Lower lobe of right lung (tissue), 2 donors: ENCODE measurements around the gene ADAM12. TPM values are rescaled to one million over a fixed set of nuclear protein-coding genes. Genes with fewer than 3 reads are reported as not detected.

ENCODE experiments used
- ATAC-seq, 2 donors: fragments of 200-7000 bp; cut with Tn5 transposase; one replicate each; pipeline ENCODE4 v1.9.1; 2020 to 2022; ENCODE audit warnings: mild to moderate bottlenecking in 2 of 2, moderate library complexity in 2 of 2
- DNase-seq: peaks from one replicate; pipeline ENCODE4 v3.0.0-alpha.2; 2020
- H3K27ac ChIP-seq: fragments of 200-600 bp; one replicate; pipeline ENCODE4 v1.8.0; 2022
- H3K27me3 ChIP-seq: fragments of 200-600 bp; one replicate; pipeline ENCODE4 v1.8.0; 2022; ENCODE audit warnings: low read depth
- H3K36me3 ChIP-seq: fragments of 200-600 bp; one replicate; pipeline ENCODE4 v1.8.0; 2022; ENCODE audit warnings: mild to moderate bottlenecking
- H3K4me1 ChIP-seq: fragments of 200-600 bp; one replicate; pipeline ENCODE4 v1.8.0; 2022
- H3K4me3 ChIP-seq: fragments of 200-600 bp; one replicate; pipeline ENCODE4 v1.8.0; 2022; ENCODE audit warnings: mild to moderate bottlenecking
- H3K9me3 ChIP-seq: fragments of 200-600 bp; one replicate; pipeline ENCODE4 v1.8.0; 2022
- intact Hi-C: fragments of 100-400 bp; cut with DNase I; formaldehyde crosslinking; loops from one replicate; pipeline ENCODE4 v1.11.0; 2022
- total RNA-seq: library from RNA; stranded (reverse); fragmentation: NEBNext Ultra II Directional; extraction: Animal tissue kit (Norgen Biotek cat#: 25700); gene quantifications from one replicate; pipeline ENCODE4 v1.2.1, GENCODE V29; 2021
- TF ChIP-seq, protein P1 (sequence below): fragments of 200-600 bp; IDR thresholded peaks from one replicate; pipeline ENCODE4 v1.8.0; 2022; ENCODE audit warnings: antibody characterized with exemption, mild to moderate bottlenecking
- donor health status: DM: no; HTN: yes; CAD: no; lungs with severe emphysema.

The ADAM12 gene
- total RNA-seq, 1 donor from 2014 or later: 0.92 TPM

GRCh38 chr10:126128581-126128980 lies 259.7 kb downstream of the ADAM12 start:
- intact Hi-C loops: no loop called here
- Histone ChIP-seq H3K36me3 (no peaks in the 10 kb centered on the region), H3K4me3 (no peak overlapping the region), H3K27me3 (no peaks in the 10 kb centered on the region), H3K27ac (no peak overlapping the region), H3K4me1 (no peaks in the 10 kb centered on the region), H3K9me3 (no peaks in the 10 kb centered on the region)
- no peak for ATAC-seq
- no peak for DNase-seq
- TF ChIP-seq, protein P1, sequence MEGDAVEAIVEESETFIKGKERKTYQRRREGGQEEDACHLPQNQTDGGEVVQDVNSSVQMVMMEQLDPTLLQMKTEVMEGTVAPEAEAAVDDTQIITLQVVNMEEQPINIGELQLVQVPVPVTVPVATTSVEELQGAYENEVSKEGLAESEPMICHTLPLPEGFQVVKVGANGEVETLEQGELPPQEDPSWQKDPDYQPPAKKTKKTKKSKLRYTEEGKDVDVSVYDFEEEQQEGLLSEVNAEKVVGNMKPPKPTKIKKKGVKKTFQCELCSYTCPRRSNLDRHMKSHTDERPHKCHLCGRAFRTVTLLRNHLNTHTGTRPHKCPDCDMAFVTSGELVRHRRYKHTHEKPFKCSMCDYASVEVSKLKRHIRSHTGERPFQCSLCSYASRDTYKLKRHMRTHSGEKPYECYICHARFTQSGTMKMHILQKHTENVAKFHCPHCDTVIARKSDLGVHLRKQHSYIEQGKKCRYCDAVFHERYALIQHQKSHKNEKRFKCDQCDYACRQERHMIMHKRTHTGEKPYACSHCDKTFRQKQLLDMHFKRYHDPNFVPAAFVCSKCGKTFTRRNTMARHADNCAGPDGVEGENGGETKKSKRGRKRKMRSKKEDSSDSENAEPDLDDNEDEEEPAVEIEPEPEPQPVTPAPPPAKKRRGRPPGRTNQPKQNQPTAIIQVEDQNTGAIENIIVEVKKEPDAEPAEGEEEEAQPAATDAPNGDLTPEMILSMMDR: no peak

DNA sequence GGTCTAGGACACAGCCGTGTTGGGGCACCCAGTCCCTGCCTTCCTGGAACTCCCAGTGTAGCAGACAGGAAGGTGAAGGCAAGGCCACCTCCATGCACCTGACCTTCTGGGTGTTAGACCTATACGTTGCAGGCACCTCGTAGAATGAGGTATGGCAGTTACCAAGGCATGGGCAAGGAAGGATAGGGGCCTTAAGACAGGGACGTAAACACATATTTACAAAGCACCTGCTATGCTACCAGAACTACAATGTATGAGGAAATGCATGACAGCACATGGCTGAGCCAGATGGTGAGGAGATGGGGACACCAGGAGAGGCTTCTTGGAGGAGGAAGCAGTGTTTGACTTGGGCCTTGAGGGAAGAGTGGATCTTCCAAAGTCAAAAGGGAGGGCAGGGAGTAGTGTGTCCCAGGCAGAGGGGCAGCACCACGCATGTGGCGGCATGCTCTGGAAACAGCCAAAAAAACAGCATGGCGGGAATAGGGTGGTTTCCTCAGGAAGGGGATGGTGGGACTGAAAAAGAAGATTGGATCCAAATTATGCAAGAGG lies 260.7 kb downstream of the ADAM12 start:
- DNase-seq (no peak), ATAC-seq (no peak)
- Histone ChIP-seq H3K36me3 (no peaks in the 10 kb centered on the region), H3K4me1 (no peaks in the 10 kb centered on the region), H3K9me3 (no peaks in the 10 kb centered on the region), H3K27me3 (no peaks in the 10 kb centered on the region), H3K27ac (no peak overlapping the region), H3K4me3 (no peak overlapping the region)
- TF ChIP-seq, protein P1: no peak
- intact Hi-C loops: no loop called here

GRCh38 chr10:126126866-126127265 lies 261.4 kb downstream of the ADAM12 start:
- H3K9me3 ChIP-seq: no peaks in the 10 kb centered on the region
- no peaks in the 10 kb centered on the region for H3K36me3 ChIP-seq
- no peaks in the 10 kb centered on the region for H3K4me1 ChIP-seq
- DNase-seq (no peak), ATAC-seq (no peak)
- no peak overlapping the region for H3K27ac ChIP-seq
- intact Hi-C loops: no loop called here
- no peaks in the 10 kb centered on the region for H3K27me3 ChIP-seq
- no peak overlapping the region for H3K4me3 ChIP-seq
- TF ChIP-seq, protein P1: no peak

- no peaks in the 10 kb centered on the region for H3K27me3 ChIP-seq
- H3K9me3 ChIP-seq: no peaks in the 10 kb centered on the region
- no peaks in the 10 kb centered on the region for H3K36me3 ChIP-seq
- TF ChIP-seq, protein P1: no peak
- ATAC-seq: no peak
- no peak overlapping the region for H3K4me3 ChIP-seq
- DNase-seq: no peak
- intact Hi-C loops: no loop called here
- no peak overlapping the region for H3K27ac ChIP-seq
- H3K4me1 ChIP-seq: no peaks in the 10 kb centered on the region
Observed at GRCh38 chr10:126126023-126126422, 262.3 kb downstream of the ADAM12 start.

GRCh38 chr10:126124668-126125349 lies 263.5 kb downstream of the ADAM12 start:
- no peak for ATAC-seq
- intact Hi-C loops: no loop called here

More at GRCh38 chr10:126124668-126125349, 263.5 kb downstream of the ADAM12 start:
- H3K4me3 ChIP-seq: no peak overlapping the region
- DNase-seq: no peak
- H3K36me3 ChIP-seq: no peaks in the 10 kb centered on the region
- TF ChIP-seq, protein P1: no peak
- no peaks in the 10 kb centered on the region for H3K27me3 ChIP-seq
- H3K4me1 ChIP-seq: no peaks in the 10 kb centered on the region
- no peak overlapping the region for H3K27ac ChIP-seq
- no peaks in the 10 kb centered on the region for H3K9me3 ChIP-seq
